Epithelial cell of proximal tubule (primary cell): ENCODE measurements around the gene ST6GAL1. TPM values are rescaled to one million over a fixed set of nuclear protein-coding genes. Genes with fewer than 3 reads are reported as not detected.
"Not testable (repeated sequence)": the region's sequence is repeated elsewhere in the genome, so short reads cannot be mapped to it uniquely, and the experiment has no call there.

Source experiments
- DNase-seq: peaks from one replicate; pipeline ENCODE4 v3.0.0-alpha.2; 2011; ENCODE audit warnings: low read depth
- H3K4me3 ChIP-seq: 2 replicates; pipeline ENCODE4 v1.5.1; 2011; ENCODE audit warnings: low read depth, mild to moderate bottlenecking, low read length
- CTCF ChIP-seq: conservative IDR thresholded peaks from 2 replicates; pipeline ENCODE4 v1.5.1; 2012; ENCODE audit warnings: low read depth, mild to moderate bottlenecking, low read length
- total RNA-seq: library from RNA; depleted of rRNA; stranded (reverse); fragments of >200 nt; gene quantifications from 2 replicates; pipeline ENCODE4 v1.2.3, GENCODE V29; 2015

ST6GAL1 gene
- total RNA-seq, 1 donor from 2014 or later, result 23.1 TPM

- no peak for DNase-seq
- no peak overlapping the region for H3K4me3 ChIP-seq
- no peak for TF ChIP-seq CTCF
Measured at GRCh38 chr3:186964616-186965015, 34.3 kb downstream of the ST6GAL1 start.

- no peak for DNase-seq
- no peak for TF ChIP-seq CTCF
- H3K4me3 ChIP-seq, result no peak overlapping the region
Measured at GRCh38 chr3:186965141-186965879, 35.0 kb downstream of the ST6GAL1 start.

- H3K4me3 ChIP-seq, result no peak overlapping the region
- DNase-seq, result no peak
- TF ChIP-seq CTCF, result no peak
Measured at GRCh38 chr3:186966406-186966805, 36.1 kb downstream of the ST6GAL1 start.

- not testable (repeated sequence) for DNase-seq, H3K4me3 ChIP-seq
Measured at GRCh38 chr3:186967236-186967635, 36.9 kb downstream of the ST6GAL1 start.

- no peak for TF ChIP-seq CTCF
- no peak for DNase-seq
- no peak overlapping the region for H3K4me3 ChIP-seq
Measured at GRCh38 chr3:186967686-186968085, 37.4 kb downstream of the ST6GAL1 start.

GRCh38 chr3:186969607-186970006 is 39.3 kb downstream of the ST6GAL1 start:
- no peak for TF ChIP-seq CTCF
- no peak for DNase-seq
- no peak overlapping the region for H3K4me3 ChIP-seq

GRCh38 chr3:186971106-186971505 is 40.8 kb downstream of the ST6GAL1 start:
- not testable (repeated sequence) for H3K4me3 ChIP-seq, DNase-seq

GRCh38 chr3:186971578-186971977 is 41.3 kb downstream of the ST6GAL1 start:
- no peak for DNase-seq
- TF ChIP-seq CTCF, result no peak
- no peak overlapping the region for H3K4me3 ChIP-seq
